Measurements from ENCODE around the gene ANKRD62.

- TF ChIP-seq, protein P1, sequence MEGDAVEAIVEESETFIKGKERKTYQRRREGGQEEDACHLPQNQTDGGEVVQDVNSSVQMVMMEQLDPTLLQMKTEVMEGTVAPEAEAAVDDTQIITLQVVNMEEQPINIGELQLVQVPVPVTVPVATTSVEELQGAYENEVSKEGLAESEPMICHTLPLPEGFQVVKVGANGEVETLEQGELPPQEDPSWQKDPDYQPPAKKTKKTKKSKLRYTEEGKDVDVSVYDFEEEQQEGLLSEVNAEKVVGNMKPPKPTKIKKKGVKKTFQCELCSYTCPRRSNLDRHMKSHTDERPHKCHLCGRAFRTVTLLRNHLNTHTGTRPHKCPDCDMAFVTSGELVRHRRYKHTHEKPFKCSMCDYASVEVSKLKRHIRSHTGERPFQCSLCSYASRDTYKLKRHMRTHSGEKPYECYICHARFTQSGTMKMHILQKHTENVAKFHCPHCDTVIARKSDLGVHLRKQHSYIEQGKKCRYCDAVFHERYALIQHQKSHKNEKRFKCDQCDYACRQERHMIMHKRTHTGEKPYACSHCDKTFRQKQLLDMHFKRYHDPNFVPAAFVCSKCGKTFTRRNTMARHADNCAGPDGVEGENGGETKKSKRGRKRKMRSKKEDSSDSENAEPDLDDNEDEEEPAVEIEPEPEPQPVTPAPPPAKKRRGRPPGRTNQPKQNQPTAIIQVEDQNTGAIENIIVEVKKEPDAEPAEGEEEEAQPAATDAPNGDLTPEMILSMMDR (IDR thresholded peaks at IDR 0.05), result peak; percentile 50
- no peak for TF ChIP-seq ZFX (IDR thresholded peaks at IDR 0.05; ENCODE audit: borderline replicate concordance)
Observed at GRCh38 chr18:12092398-12093229, 1.0 kb upstream of the ANKRD62 start.

Measured in 22Rv1 (cell line).